GM10266 (cell line): ENCODE measurements around the gene NRG2.

Experiments used
- DNase-seq: peaks from one replicate; pipeline ENCODE4 v3.0.0; 2012; ENCODE audit errors: extremely low spot score
- CTCF ChIP-seq: IDR thresholded peaks from 2 replicates; pipeline ENCODE4 v1.5.1; 2012; ENCODE audit warnings: mild to moderate bottlenecking, low read depth; ENCODE audit not compliant: control insufficient read depth, insufficient read depth; ENCODE audit errors: missing control alignments

NRG2 gene

DNA sequence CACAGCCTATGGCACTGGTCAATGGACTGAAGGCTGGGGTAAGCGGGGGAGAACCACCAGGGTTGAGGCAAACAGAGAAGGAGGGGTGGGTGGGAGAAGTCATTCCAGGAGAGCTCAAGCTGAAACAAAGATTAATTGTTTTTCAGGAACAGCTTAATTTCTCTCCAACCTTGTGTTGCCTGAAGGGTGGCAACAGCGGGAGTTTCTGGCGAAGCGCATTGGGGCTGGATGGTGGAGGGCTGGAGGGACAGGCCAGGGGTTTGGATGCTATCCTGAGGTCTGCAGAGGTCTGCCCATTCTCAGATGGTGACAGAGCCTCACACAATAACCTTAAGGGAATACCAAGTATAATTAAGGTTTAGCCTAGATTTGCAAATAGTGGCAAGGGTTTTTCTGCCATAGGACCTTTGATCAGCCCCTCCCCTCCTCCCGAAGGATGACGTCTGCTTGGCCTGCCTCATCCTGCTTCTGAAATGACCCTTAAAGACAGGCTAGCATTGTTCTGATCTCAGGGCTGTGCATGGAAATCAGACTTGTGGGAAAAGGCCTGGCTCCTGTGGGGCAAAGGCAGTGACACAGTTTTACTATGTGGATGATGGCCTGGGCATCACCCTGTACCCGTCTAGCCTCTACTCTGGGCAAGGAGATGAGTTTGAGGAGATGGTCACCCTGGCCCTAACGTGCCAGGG lies 214.7 kb downstream of the NRG2 start:
- no peak for DNase-seq
- no peak for TF ChIP-seq CTCF

GRCh38 chr5:139825690-139826089 lies 217.4 kb downstream of the NRG2 start:
- TF ChIP-seq CTCF, result no peak

GRCh38 chr5:139823757-139824355 lies 219.2 kb downstream of the NRG2 start:
- TF ChIP-seq CTCF, result no peak
- no peak for DNase-seq

More at GRCh38 chr5:139825690-139826089, 217.4 kb downstream of the NRG2 start:
- no peak for DNase-seq

DNA sequence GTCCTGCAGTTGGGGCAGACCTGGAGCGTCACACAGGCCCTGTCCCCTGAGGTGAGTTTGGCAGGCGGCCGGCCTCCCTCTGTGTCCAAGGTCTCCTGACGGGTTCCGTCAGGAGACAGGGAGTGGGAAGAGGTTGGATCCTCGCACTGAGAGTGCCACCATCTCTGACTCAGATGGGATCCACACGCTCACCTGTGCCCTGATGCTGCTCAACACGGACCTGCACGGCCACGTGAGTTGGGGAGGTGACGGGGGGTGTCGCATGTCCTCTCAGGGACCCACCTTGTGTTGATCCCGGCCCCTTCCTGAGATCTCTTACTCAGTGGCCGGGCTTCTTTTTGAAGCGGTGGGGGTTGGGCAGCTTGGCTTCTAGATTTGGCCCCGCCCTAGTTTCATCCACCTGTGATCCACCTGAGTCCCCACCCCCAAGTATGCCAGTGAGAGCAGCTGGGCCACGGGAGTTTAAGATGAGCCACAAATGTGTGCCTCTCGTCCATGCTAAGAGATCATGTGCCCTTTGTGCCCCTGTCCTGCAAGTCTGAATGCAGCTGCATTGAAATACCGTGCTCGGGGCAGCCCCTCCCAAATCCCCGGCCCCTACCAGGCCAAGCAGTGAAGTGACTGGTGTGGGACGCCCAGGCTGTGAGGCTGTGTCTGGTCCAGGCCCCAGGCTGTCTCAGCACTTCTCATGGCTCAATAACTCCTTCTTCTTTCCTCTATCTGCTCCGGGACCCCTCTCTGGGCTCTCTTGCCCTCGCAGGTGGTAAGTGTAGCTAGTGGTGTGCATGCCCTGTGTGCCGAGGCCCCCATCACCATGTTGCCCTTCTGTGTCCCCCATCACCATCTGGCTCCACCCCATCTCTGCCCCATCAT lies 220.3 kb downstream of the NRG2 start:
- DNase-seq, result no peak
- TF ChIP-seq CTCF, result no peak

GRCh38 chr5:139821806-139822552 lies 221.1 kb downstream of the NRG2 start:
- no peak for DNase-seq
- TF ChIP-seq CTCF, result no peak

DNA sequence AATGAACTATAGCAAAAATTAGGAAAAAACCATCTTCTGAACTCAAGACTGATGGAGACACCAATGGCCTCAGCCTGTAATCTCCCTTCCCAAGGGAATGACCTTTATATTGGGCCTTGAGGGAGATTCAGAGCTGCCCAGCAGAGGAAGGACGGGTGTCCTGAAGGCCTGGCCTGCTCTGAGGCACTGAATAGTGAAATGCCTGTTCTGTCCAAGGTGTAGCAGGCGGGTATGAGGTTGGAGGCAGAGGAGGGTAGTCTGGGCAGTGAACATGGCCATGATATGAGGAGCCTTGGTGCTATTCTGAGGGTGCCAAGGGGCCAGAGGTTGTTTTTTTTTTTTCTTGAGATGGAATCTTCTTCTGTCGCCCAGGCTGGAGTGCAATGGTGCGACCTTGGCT lies 222.5 kb downstream of the NRG2 start:
- TF ChIP-seq CTCF, result no peak
- DNase-seq, result no peak
